Urothelium cell line (cell line): ENCODE measurements around the gene RTEL1.
"Not testable (repeated sequence)": the region's sequence is repeated elsewhere in the genome, so short reads cannot be mapped to it uniquely, and the experiment has no call there.

Experiments
- DNase-seq: peaks from one replicate; pipeline ENCODE4 v3.0.0; 2011; ENCODE audit warnings: low spot score, mixed read lengths
- FAIRE-seq: peaks from 2 replicates; lab custom pipeline; 2011; peaks lifted over from hg19 to GRCh38; lab: Jason Lieb, UNC

Gene RTEL1

GRCh38 chr20:63709149-63709527 lies 51.0 kb downstream of the RTEL1 start:
- DNase-seq (no peak), FAIRE-seq (no peak)

- no peak for FAIRE-seq
- DNase-seq, result no peak
These were observed 53.1 kb downstream of the RTEL1 start for GRCh38 chr20:63711085-63711645.

GRCh38 chr20:63712191-63712590 lies 54.1 kb downstream of the RTEL1 start:
- DNase-seq (no peak), FAIRE-seq (no peak)

DNA sequence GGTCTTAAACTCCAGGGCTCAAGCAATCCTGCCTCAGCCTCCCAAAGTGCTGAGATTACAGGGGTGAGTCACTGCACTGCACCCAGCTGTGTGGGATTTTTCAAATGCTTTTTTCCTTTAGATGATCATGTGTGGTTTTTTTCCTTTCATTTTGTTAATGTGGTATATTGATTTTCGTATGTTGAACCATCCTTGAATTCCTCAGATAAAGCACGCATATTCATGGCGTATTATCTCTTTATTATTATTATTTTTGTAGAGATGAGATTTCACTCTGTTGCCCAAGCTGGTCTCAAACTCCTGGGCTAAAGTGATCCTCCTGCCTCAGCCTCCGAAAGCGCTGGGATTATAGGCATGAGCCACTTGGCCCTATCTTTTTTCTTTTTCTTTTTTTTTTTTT lies 56.7 kb downstream of the RTEL1 start:
- FAIRE-seq, result no peak

DNA sequence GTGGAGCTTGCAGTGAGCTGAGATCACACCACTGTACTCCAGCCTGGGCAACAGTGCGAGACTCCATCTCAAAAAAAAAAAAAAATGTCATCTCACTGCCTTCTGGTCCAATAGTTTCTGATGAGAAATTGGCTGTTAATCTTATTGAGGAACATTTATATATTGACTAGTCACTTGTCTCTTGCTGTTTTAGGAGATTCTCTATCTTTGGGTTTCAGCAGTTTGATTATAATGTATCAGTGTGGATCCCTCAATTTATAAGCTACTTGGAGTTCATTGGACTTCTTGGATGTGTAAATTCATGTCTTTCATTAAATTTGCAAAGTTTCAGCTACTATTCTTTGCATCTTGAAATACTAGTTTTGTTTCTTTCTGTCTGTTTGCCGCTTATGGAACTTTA lies 60.9 kb downstream of the RTEL1 start:
- no peak for DNase-seq
- no peak for FAIRE-seq

More for the DNA sequence above, 56.7 kb downstream of the RTEL1 start:
- DNase-seq, result no peak

DNA sequence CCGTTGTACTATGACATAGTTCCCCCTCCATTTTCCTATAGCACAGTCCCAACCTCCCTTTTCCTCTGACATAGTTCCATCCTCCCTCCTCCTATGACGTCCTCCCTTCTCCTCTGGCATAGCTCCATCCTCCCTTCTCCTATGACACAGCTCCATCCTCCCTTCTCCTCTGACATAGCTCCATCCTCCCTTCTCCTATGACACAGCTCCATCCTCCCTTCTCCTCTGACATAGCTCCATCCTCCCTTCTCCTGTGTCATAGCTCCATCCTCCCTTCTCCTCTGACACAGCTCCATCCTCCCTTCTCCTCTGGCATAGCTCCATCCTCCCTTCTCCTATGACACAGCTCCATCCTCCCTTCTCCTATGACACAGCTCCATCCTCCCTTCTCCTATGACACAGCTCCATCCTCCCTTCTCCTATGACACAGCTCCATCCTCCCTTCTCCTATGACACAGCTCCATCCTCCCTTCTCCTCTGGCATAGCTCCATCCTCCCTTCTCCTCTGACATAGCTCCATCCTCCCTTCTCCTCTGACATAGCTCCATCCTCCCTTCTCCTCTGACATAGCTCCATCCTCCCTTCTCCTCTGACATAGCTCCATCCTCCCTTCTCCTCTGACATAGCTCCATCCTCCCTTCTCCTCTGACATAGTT lies 65.0 kb downstream of the RTEL1 start:
- not testable (repeated sequence) for FAIRE-seq, DNase-seq

GRCh38 chr20:63730189-63730733 lies 72.1 kb downstream of the RTEL1 start:
- not testable (repeated sequence) for FAIRE-seq, DNase-seq

GRCh38 chr20:63731410-63731809 lies 73.3 kb downstream of the RTEL1 start:
- DNase-seq (no peak), FAIRE-seq (no peak)

DNA sequence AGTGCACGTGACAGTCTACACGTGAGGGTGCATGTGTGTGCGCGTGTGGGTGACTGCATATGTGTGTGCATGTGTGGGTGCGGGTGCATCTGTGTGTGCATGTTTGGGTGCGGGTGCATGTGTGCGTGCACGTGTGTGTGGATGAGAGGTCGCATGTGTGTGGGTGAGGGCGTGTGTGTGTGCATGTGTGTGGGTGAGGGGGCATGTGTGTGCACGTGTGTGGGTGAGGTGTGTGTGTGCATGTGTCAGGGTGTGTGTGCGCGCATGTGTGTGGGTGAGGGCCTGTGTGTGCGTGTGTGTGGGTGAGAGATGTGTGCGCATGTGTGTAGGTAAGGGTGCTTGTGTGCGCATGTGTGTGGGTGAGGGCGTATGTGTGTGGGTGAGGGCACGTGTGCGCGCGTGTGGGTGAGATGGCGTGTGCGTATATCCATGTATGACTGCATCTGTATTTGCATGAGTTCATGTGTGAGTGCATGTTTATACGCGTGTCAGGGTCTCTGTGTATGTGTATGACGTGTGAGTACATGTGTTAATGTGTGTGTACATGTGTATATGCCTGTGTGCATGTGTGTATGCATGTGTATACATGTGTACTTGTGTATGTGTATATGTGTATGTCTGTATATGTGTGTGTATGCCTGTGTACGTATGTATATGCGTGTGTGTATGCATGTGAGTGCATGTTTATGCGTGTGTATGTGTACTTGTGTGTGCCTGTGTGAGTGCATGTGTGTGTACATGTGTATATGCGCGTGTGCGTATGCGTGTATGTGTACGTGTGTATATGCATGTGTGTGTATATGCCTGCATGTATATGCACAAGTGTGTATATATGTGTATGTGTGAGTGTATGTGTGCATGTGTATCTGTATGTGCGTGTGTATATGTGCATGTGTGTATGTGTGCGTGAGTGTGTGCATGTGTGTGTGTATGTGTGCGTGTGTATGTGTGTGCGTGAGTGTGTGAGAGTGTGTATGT lies 74.3 kb downstream of the RTEL1 start:
- FAIRE-seq (no peak), DNase-seq (no peak)

- FAIRE-seq, result no peak
These were observed 75.0 kb downstream of the RTEL1 start for GRCh38 chr20:63733117-63733516.

DNA sequence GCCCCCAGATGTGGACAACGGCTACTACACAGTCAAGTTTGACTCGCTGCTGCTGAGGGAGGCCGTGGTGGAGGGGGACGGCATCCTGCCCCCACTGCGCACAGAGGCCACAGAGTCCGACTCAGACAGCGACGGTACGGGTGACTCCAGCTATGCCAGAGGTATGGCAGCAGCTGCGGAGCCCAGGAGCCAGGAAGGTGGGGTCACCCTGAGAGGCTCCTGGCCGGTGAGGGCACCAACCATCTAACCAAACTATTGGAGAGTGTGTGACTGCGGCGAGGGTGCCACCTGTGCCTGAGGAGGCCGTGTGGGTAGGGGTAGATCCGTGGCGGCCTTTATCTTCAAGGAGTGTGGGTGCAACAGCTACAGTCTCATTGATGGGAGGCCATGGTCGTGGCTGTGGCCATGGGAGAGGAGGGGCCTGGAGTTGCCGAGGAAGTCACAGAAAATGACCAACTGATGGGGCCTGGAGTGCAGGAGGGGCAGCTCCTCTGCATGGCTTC lies 75.5 kb downstream of the RTEL1 start:
- DNase-seq (no peak), FAIRE-seq (no peak)

More at GRCh38 chr20:63733117-63733516, 75.0 kb downstream of the RTEL1 start:
- DNase-seq, result no peak

GRCh38 chr20:63734111-63734945 lies 76.2 kb downstream of the RTEL1 start:
- no peak for FAIRE-seq
- DNase-seq, result no peak

DNA sequence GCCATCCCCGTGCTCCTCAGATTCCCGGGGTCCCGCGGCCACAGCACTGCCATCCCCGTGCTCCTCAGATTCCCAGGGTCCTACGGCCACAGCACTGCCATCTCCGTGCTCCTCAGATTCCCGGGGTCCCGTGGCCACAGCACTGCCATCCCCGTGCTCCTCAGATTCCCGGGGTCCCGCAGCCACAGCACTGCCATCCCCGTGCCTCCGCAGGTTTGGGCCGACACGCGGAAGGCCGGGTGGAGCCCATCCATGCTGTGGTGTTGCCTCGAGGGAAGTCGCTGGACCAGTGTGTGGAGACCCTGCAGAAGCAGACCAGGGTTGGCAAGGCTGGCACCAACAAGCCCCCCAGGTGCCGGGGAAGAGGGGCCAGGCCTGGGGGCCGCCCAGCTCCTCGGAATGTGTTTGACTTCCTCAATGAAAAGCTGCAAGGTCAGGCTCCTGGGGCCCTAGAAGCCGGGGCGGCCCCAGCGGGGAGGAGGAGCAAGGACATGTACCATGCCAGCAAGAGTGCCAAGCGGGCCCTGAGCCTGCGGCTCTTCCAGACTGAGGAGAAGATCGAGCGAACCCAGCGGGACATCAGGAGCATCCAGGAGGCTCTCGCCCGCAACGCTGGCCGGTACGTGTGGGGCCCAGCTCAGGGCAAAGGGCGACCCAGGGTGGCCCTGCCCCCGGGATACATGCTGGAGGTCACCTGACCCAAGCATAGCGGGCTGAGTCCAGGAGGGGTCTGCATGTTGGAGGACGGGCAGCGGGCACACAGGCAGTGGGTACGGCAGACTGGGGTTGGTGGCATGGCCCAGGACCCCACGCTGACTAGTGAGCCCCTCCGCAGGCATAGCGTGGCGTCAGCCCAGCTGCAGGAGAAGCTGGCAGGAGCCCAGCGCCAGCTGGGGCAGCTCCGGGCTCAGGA lies 77.1 kb downstream of the RTEL1 start:
- DNase-seq (no peak), FAIRE-seq (no peak)

GRCh38 chr20:63735859-63736718 lies 78.0 kb downstream of the RTEL1 start, which contains the start of gene LIME1:
TSS of gene LIME1 (plus strand) at chr20:63736664. CDS start at chr20:63737550, 886 bp downstream.
- FAIRE-seq, result no peak

DNA sequence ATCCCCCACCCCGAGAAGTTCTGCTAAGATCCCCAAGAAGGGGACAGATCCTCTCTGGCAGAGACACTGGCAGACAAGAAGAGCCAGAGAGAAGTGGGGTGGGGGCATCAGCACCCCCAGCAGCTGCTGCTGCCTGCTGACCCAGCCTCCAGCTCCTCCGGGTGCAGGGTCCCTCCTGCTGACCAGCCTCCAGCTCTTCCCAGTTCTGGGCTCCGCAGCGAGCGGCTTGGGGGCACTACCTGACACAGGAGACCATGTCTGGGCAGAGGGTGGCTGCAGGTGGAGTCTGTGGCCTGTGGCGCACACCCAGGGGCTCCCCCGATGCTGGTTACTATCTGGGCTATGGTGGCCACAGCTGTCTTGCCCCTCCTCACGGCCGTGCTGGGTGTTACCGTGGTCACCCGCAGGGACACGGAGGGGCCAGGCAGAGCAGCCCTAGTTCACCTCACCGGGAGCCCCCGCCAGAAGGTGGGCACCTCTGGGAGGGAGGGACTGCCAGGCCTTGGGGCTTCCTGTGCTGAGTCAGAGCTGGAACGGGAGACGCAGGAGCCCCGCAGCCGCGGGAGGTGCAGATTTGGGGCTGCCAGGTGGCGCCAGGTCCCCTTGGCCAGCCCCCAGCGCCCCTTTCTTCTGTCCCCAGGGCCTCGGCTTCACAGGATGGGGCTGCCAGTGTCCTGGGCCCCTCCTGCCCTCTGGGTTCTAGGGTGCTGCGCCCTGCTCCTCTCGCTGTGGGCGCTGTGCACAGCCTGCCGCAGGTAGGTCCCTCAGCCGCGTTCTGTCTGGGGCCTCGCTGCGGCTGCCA lies 79.0 kb downstream of the RTEL1 start:
- no peak for DNase-seq
- no peak for FAIRE-seq

More at GRCh38 chr20:63735859-63736718, 78.0 kb downstream of the RTEL1 start, which contains the start of gene LIME1:
- DNase-seq, result no peak

DNA sequence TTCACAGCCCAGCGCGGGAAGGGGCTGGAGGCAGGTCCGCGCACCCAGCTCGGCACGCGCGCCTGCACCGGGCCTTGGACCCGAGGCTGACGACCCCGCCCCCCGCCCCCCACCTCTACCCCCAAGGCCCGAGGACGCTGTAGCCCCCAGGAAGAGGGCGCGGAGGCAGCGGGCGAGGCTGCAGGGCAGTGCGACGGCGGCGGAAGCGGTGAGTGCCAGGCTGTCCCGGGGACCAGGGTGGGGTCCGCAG lies 79.5 kb downstream of the RTEL1 start:
- no peak for DNase-seq
- no peak for FAIRE-seq

- DNase-seq (no peak), FAIRE-seq (no peak)
These were observed 80.0 kb downstream of the RTEL1 start for GRCh38 chr20:63737945-63738686.
